ENCODE data around the gene SDHAF1. TPM values are rescaled to one million over a fixed set of nuclear protein-coding genes. Genes with fewer than 3 reads are reported as not detected.
A peak's percentile ranks its signal among the peaks of the same experiment; 100 is the strongest.

SDHAF1 gene
- total and polyA plus RNA-seq, 4 donors = 11.1 to 26.1 (median 14.1) TPM

- Histone ChIP-seq H3K27ac (ENCODE audit: low read depth in 1 of 2, low read length in 2 of 2) (no peak overlapping the region), H3K36me3 (ENCODE audit: control insufficient read depth in 1 of 2, insufficient read depth in 2 of 2, low read length in 1 of 2) (peaks cover 0 to 2% of the 10 kb centered on the region in 2 donors), H3K27me3 (ENCODE audit: control insufficient read depth in 1 of 2, insufficient read depth in 2 of 2, low read length in 1 of 2) (no peaks in the 10 kb centered on the region), H3K9me3 (ENCODE audit: control insufficient read depth, low read length) (no peaks in the 10 kb centered on the region), H3K4me3 (ENCODE audit: low read length in 2 of 2) (no peak overlapping the region), H3K4me1 (ENCODE audit: control insufficient read depth in 1 of 2, insufficient read depth in 2 of 2, low read length in 2 of 2) (no peaks in the 10 kb centered on the region)
- no peak for DNase-seq
- intact Hi-C loops (cut with DNase I) = no loop called here
- ATAC-seq (ENCODE audit: low FRiP score) = no peak
- WGBS, 2 donors = 53 to 69% methylated on average over 1 of the region's 1 CpG
Measured at GRCh38 chr19:36025541-36025940, 30.6 kb downstream of the SDHAF1 start.

DNA sequence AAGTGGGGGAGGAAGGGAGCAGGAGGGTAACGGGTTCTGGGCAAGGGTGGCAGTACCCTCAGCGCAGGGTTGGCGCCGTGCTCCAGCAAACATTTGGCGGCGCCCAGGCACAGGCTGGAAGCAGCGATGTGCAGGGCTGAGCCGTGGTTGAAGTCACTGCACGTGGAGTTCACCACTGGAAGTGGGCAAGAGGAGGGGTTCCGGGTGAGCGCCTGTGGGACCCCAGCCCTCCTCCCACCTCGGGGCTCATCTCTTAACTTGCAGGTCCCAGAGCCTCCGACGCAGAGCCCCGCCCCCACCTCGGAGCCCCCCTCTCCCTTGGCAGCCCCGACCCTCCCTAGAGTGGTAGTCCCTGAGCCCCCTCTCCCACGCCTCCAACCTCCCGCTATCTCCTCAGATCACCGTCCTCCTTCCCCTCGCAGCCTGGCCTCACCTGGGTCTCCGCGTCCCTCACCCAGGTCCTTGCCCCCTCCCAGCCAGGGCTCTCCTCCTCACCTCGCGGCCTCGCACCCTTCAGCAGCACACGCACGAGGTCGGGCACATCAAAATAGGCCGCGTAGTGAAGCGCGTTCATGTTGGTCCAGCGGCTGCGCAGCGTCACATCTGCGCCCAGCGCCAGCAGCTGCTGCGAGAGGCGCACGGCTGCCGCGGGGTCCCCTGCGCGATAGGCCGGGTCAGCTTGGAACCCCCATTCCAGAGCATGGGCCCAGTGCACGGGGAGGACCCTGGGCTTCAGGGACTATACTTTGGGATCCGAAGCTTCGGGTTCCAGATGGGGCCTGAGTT, 31.3 kb downstream of the SDHAF1 start:
- Histone ChIP-seq H3K27ac (ENCODE audit: low read depth in 1 of 2, low read length in 2 of 2) (no peak overlapping the region), H3K36me3 (ENCODE audit: control insufficient read depth in 1 of 2, insufficient read depth in 2 of 2, low read length in 1 of 2) (peaks cover 0 to 2% of the 10 kb centered on the region in 2 donors), H3K4me3 (ENCODE audit: low read length in 2 of 2) (no peak overlapping the region), H3K9me3 (ENCODE audit: control insufficient read depth, low read length) (no peaks in the 10 kb centered on the region), H3K4me1 (ENCODE audit: control insufficient read depth in 1 of 2, insufficient read depth in 2 of 2, low read length in 2 of 2) (no peaks in the 10 kb centered on the region), H3K27me3 (ENCODE audit: control insufficient read depth in 1 of 2, insufficient read depth in 2 of 2, low read length in 1 of 2) (no peaks in the 10 kb centered on the region)
- DNase-seq (no peak), ATAC-seq (ENCODE audit: low FRiP score) (no peak)
- WGBS, 2 donors = 93 to 94% methylated on average over 43 to 49 of the region's 49 CpGs
- intact Hi-C loops (cut with DNase I) = no loop called here

- intact Hi-C loops (cut with DNase I) = no loop called here
- no peaks in the 10 kb centered on the region for H3K4me1 ChIP-seq (ENCODE audit: control insufficient read depth in 1 of 2, insufficient read depth in 2 of 2, low read length in 2 of 2)
- no peak overlapping the region for H3K4me3 ChIP-seq (ENCODE audit: low read length in 2 of 2)
- ATAC-seq (ENCODE audit: low FRiP score) = no peak
- DNase-seq = no peak
- H3K36me3 ChIP-seq (ENCODE audit: control insufficient read depth in 1 of 2, insufficient read depth in 2 of 2, low read length in 1 of 2) = peaks cover 0 to 2% of the 10 kb centered on the region in 2 donors
- no peak overlapping the region for H3K27ac ChIP-seq (ENCODE audit: low read depth in 1 of 2, low read length in 2 of 2)
- no peaks in the 10 kb centered on the region for H3K27me3 ChIP-seq (ENCODE audit: control insufficient read depth in 1 of 2, insufficient read depth in 2 of 2, low read length in 1 of 2)
- 95% methylated on average over 6 of the region's 6 CpGs for WGBS, 2 donors
- no peaks in the 10 kb centered on the region for H3K9me3 ChIP-seq (ENCODE audit: control insufficient read depth, low read length)
Measured at GRCh38 chr19:36027696-36028095, 32.7 kb downstream of the SDHAF1 start.

GRCh38 chr19:36028313-36029041, 33.5 kb downstream of the SDHAF1 start:
- H3K4me3 ChIP-seq (ENCODE audit: low read length in 2 of 2) = no peak overlapping the region
- no peaks in the 10 kb centered on the region for H3K4me1 ChIP-seq (ENCODE audit: control insufficient read depth in 1 of 2, insufficient read depth in 2 of 2, low read length in 2 of 2)
- ATAC-seq (ENCODE audit: low FRiP score) (no peak), DNase-seq (no peak)
- intact Hi-C loops (cut with DNase I) = no loop called here
- no peak overlapping the region for H3K27ac ChIP-seq (ENCODE audit: low read depth in 1 of 2, low read length in 2 of 2)
- WGBS, 2 donors = 77 to 79% methylated on average over 10 of the region's 10 CpGs
- no peaks in the 10 kb centered on the region for H3K27me3 ChIP-seq (ENCODE audit: control insufficient read depth in 1 of 2, insufficient read depth in 2 of 2, low read length in 1 of 2)
- H3K9me3 ChIP-seq (ENCODE audit: control insufficient read depth, low read length) = no peaks in the 10 kb centered on the region
- H3K36me3 ChIP-seq (ENCODE audit: control insufficient read depth in 1 of 2, insufficient read depth in 2 of 2, low read length in 1 of 2) = peaks cover 0 to 2% of the 10 kb centered on the region in 2 donors

DNA sequence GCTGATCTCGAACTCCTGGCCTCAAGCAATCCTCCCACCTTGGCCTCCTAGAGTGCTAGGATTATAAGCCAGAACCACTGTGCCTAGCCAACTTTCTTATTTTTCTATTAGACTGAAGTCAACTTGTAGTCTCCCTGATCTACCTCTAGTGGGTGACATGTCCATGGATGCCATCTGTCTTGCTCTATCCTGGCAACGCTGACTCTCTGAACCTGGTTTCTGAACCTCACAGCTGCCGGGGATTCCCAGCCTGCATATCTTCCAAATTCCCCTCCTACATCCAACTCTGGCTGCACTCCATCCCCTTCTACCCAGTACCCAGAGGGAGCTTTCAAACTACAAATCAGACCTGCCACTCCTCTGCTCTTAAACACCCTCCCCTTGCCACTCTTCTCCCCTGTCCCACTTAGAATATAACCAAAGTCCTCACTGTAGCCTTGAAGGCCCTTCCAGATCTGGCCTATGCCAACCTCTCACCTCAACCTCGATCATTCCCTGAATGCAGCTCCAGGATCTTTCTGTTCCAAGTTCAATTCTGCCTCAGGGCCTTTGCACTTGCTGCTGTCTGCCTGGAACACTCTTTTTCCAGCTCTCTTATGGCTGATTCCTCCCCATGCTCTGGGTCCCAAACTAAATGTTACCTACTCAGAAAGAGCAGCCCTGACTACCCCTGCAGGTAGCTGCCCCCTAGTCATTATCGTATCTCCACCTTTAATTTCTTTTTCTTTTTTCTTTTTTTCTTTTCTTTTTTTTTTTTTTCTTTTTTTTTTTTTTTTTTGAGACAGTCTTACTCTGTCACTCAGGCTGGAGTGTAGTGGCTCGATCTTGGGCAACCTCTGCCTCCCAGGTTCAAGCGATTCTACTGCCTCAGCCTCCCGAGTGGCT, 35.5 kb downstream of the SDHAF1 start:
- Histone ChIP-seq H3K9me3 (ENCODE audit: control insufficient read depth, low read length) (no peaks in the 10 kb centered on the region), H3K4me3 (ENCODE audit: low read length in 2 of 2) (no peak overlapping the region), H3K4me1 (ENCODE audit: control insufficient read depth in 1 of 2, insufficient read depth in 2 of 2, low read length in 2 of 2) (no peaks in the 10 kb centered on the region), H3K36me3 (ENCODE audit: control insufficient read depth in 1 of 2, insufficient read depth in 2 of 2, low read length in 1 of 2) (peaks cover 0 to 2% of the 10 kb centered on the region in 2 donors), H3K27me3 (ENCODE audit: control insufficient read depth in 1 of 2, insufficient read depth in 2 of 2, low read length in 1 of 2) (no peaks in the 10 kb centered on the region), H3K27ac (ENCODE audit: low read depth in 1 of 2, low read length in 2 of 2) (no peak overlapping the region)
- ATAC-seq (ENCODE audit: low FRiP score) (no peak), DNase-seq (no peak)
- intact Hi-C loops (cut with DNase I) = no loop called here
- 84 to 90% methylated on average over 8 of the region's 8 CpGs for WGBS, 2 donors

DNA sequence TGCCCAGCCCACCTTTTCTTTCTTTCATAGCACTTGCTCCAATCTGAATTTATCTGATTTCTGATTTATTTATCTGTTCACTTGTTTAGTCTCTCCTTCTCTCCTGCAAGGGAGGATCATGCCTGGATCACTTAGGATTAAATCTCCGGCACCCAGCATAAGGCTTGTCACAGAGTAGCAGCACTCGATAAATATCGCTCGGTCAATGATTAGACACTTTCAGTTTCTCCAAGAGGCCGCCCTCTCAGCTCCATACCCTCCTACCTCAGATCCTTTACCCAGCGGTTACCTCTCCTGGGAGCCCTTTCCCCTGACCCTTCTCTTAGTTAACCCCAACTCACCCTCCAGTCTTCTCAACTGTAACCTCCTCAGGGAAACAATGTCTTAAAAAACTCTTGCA, 36.3 kb downstream of the SDHAF1 start:
- peaks cover 0 to 2% of the 10 kb centered on the region in 2 donors for H3K36me3 ChIP-seq (ENCODE audit: control insufficient read depth in 1 of 2, insufficient read depth in 2 of 2, low read length in 1 of 2)
- H3K27ac ChIP-seq (ENCODE audit: low read depth in 1 of 2, low read length in 2 of 2) = no peak overlapping the region
- H3K4me3 ChIP-seq (ENCODE audit: low read length in 2 of 2) = no peak overlapping the region
- intact Hi-C loops (cut with DNase I) = no loop called here
- no peaks in the 10 kb centered on the region for H3K9me3 ChIP-seq (ENCODE audit: control insufficient read depth, low read length)
- WGBS, 2 donors = 89 to 92% methylated on average over 6 of the region's 6 CpGs
- H3K4me1 ChIP-seq (ENCODE audit: control insufficient read depth in 1 of 2, insufficient read depth in 2 of 2, low read length in 2 of 2) = no peaks in the 10 kb centered on the region
- H3K27me3 ChIP-seq (ENCODE audit: control insufficient read depth in 1 of 2, insufficient read depth in 2 of 2, low read length in 1 of 2) = no peaks in the 10 kb centered on the region
- ATAC-seq (ENCODE audit: low FRiP score) (no peak), DNase-seq (no peak)

DNA sequence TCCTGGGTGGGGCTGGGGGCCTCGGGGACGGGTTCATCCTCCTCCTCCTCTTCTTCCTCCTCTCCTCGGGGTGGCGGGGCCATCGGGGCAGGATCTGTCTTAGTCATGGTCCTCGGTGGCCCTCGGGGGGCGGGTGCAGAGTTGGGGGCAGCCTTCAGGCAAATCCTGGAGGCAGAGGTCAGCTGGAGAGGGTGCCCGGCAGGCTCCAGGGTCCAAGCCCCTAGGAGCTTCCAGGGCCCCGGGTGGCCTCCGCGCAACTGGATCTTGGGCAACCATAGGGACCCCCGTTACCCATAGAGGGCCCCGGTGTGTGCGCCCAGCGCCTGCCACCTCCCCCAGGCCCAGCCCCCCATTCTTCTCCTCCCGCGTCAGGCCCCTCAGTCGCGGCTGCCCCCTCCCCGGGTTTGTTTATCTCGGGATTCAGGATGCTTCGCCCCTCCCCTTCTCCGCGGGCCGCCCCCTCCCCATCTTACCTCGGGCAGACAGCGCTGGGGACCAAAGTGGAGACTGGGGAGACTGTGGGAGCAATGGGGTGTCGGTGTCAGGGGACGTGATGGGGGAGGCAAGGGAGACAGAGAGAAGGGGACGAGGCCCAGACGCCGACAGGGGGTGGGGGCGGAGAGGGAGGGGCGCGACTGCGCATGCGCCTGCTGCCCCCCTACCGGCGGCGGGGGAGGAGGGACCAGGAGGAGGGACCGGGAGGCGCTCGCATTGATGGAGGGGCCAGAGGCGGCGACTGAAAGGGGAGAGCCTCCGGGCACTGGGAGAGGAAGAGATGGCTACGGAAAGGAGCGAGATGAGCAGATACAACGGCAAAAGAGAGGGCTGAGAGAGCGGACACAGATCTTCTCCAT, 37.5 kb downstream of the SDHAF1 start, which contains the start of gene CLIP3:
CLIP3 (minus strand) TSS at position 623 of the 854 bp plus-strand sequence; CDS start at position 107, 516 bp downstream.
- H3K27ac ChIP-seq (ENCODE audit: low read depth in 1 of 2, low read length in 2 of 2) = peak within 1 kb of the TSS in 1 of 2 donors; percentile 22
- no peaks in the 10 kb centered on the region for H3K4me1 ChIP-seq (ENCODE audit: control insufficient read depth in 1 of 2, insufficient read depth in 2 of 2, low read length in 2 of 2)
- H3K27me3 ChIP-seq (ENCODE audit: control insufficient read depth in 1 of 2, insufficient read depth in 2 of 2, low read length in 1 of 2) = no peaks in the 10 kb centered on the region
- peak within 1 kb of the TSS; percentile 80 to 94 for H3K4me3 ChIP-seq (ENCODE audit: low read length in 2 of 2)
- H3K9me3 ChIP-seq (ENCODE audit: control insufficient read depth, low read length) = no peaks in the 10 kb centered on the region
- whole genome bisulfite sequencing, 2 donors = 1% methylated on average over 47 to 51 of the region's 51 CpGs
- DNase-seq (peak; percentile 83 to 93), ATAC-seq (ENCODE audit: low FRiP score) (peak; percentile 90)
- intact Hi-C loops (cut with DNase I) = no loop called here
- H3K36me3 ChIP-seq (ENCODE audit: control insufficient read depth in 1 of 2, insufficient read depth in 2 of 2, low read length in 1 of 2) = no peaks in the 10 kb centered on the region

DNA sequence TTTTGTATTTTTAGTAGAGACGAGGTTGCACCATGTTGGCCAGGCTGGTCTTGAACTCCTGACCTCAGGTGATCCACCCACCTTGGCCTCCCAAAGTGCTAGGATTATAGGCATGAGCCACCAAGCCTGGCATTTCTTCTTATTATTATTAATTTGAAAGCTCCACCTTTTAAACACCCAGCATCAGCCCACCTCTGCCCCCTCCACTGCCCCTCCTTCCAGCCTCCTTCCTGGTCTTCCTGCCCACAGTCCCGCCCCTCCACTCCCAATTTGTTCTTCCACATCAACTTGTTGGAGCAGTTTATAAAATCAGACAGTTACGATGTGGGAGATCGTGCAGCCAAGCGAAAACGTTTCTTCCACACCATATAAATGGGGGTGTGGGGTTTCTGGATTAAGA, 45.5 kb downstream of the SDHAF1 start:
- H3K9me3 ChIP-seq (ENCODE audit: control insufficient read depth, low read length) = no peaks in the 10 kb centered on the region
- no peaks in the 10 kb centered on the region for H3K27me3 ChIP-seq (ENCODE audit: control insufficient read depth in 1 of 2, insufficient read depth in 2 of 2, low read length in 1 of 2)
- intact Hi-C loops (cut with DNase I) = no loop called here
- no peak overlapping the region for H3K4me3 ChIP-seq (ENCODE audit: low read length in 2 of 2)
- 89 to 90% methylated on average over 6 of the region's 6 CpGs for WGBS, 2 donors
- no peak overlapping the region for H3K27ac ChIP-seq (ENCODE audit: low read depth in 1 of 2, low read length in 2 of 2)
- no peak for DNase-seq
- peaks cover 0 to 1% of the 10 kb centered on the region in 2 donors for H3K36me3 ChIP-seq (ENCODE audit: control insufficient read depth in 1 of 2, insufficient read depth in 2 of 2, low read length in 1 of 2)
- no peaks in the 10 kb centered on the region for H3K4me1 ChIP-seq (ENCODE audit: control insufficient read depth in 1 of 2, insufficient read depth in 2 of 2, low read length in 2 of 2)
- ATAC-seq (ENCODE audit: low FRiP score) = no peak
